A549 (cell line): ENCODE measurements around the gene MYORG. TPM values are rescaled to one million over a fixed set of nuclear protein-coding genes. Genes with fewer than 3 reads are reported as not detected.
"Not testable (repeated sequence)": the region's sequence is repeated elsewhere in the genome, so short reads cannot be mapped to it uniquely, and the experiment has no call there.

Source experiments
- ATAC-seq, 2 experiments: fragments of 200-7000 bp in 1 of 2; fragments of >200 bp in 1 of 2; cut with Nextera tagmentation in 1 of 2; cut with Tn5 transposase in 1 of 2; 3 replicates each; pipeline versions ENCODE4 v1.8.0 to v1.9.1; 2018 to 2020; ENCODE audit warnings: mild to moderate bottlenecking in 1 of 2, moderate library complexity in 1 of 2
- CTCF ChIA-PET: fragments of 300-600 bp; sonication (Branson Sonifier 250); formaldehyde crosslinking; extraction: SDS; loops from one replicate; lab custom pipeline; 2021; ENCODE audit warnings: antibody characterized with exemption, inconsistent platforms; lab: Yijun Ruan, JAX
- POLR2A ChIA-PET: fragments of 350-600 bp; formaldehyde crosslinking; extraction: SDS; loops from one replicate; lab custom pipeline; 2021; ENCODE audit warnings: antibody characterized with exemption, inconsistent platforms; lab: Yijun Ruan, JAX
- DNase-seq, 2 experiments: peaks; one replicate each; pipeline versions ENCODE4 v3.0.0 to v3.0.0-alpha.2; 2011 to 2016; ENCODE audit warnings: low read depth in 1 of 2, low spot score in 1 of 2
- FAIRE-seq: peaks from 2 replicates; lab custom pipeline; 2011; peaks lifted over from hg19 to GRCh38; lab: Jason Lieb, UNC
- H3K27ac ChIP-seq, 2 experiments: fragments of >200 bp; sonication (Bioruptor Twin); formaldehyde crosslinking; 3 replicates each; pipeline ENCODE4 v1.5.1; 2016 to 2017
- H3K4me1 ChIP-seq: fragments of >200 bp; sonication (Bioruptor Twin); formaldehyde crosslinking; 3 replicates; pipeline ENCODE4 v1.6.1; 2016
- H3K4me2 ChIP-seq: fragments of >200 bp; sonication (Bioruptor Twin); formaldehyde crosslinking; 3 replicates; pipeline ENCODE4 v1.6.1; 2016
- H3K4me3 ChIP-seq: fragments of >200 bp; sonication (Bioruptor Twin); formaldehyde crosslinking; 3 replicates; pipeline ENCODE4 v1.5.1; 2016
- H3K9me3 ChIP-seq: fragments of >200 bp; sonication (Bioruptor Twin); formaldehyde crosslinking; 3 replicates; pipeline ENCODE4 v1.6.1; 2016
- ATOH8 ChIP-seq: fragments of 250-450 bp; sonication (Bioruptor Pico); IDR thresholded peaks from 2 replicates; pipeline ENCODE4 v1.5.0; 2020; ENCODE audit warnings: low read depth, mild to moderate bottlenecking, moderate library complexity
- BCL3 ChIP-seq: fragments of >200 bp; sonication (Bioruptor Twin); formaldehyde crosslinking; IDR thresholded peaks from 3 replicates; pipeline ENCODE4 v1.6.1; 2016
- CEBPB ChIP-seq, 2 experiments: fragments of >200 bp in 1 of 2; sonication (Bioruptor Twin) in 1 of 2; formaldehyde crosslinking in 1 of 2; IDR thresholded peaks; 2 replicates each; pipeline ENCODE4 v1.6.1; 2012 to 2016
- CHD4 ChIP-seq: fragments of 200-600 bp; sonication (generic); IDR thresholded peaks from 2 replicates; pipeline ENCODE4 v1.6.1; 2016; ENCODE audit warnings: antibody characterized with exemption, mild to moderate bottlenecking, borderline replicate concordance
- EHF ChIP-seq: fragments of 250-450 bp; sonication (Bioruptor Pico); IDR thresholded peaks from 2 replicates; pipeline ENCODE4 v1.5.0; 2020; ENCODE audit warnings: mild to moderate bottlenecking
- EP300 ChIP-seq, 2 experiments: fragments of >200 bp; sonication (Bioruptor Twin); formaldehyde crosslinking; IDR thresholded peaks; 2 replicates in 1 of 2; 3 replicates in 1 of 2; pipeline ENCODE4 v1.6.1; 2016 to 2017
- FOSL2 ChIP-seq, 2 experiments: fragments of 450-650 bp in 1 of 2; fragments of >200 bp in 1 of 2; sonication (Bioruptor Twin) in 1 of 2; formaldehyde crosslinking; IDR thresholded peaks; 2 replicates each; pipeline versions ENCODE4 v1.5.0 to v1.6.1; 2016 to 2020; ENCODE audit warnings: mild to moderate bottlenecking in 1 of 2, moderate library complexity in 1 of 2
- GATA3 ChIP-seq: IDR thresholded peaks from 2 replicates; pipeline ENCODE4 v1.6.1; 2012; ENCODE audit warnings: borderline replicate concordance
- HES2 ChIP-seq: fragments of >200 bp; sonication (Bioruptor Twin); formaldehyde crosslinking; IDR thresholded peaks from 2 replicates; pipeline ENCODE4 v1.6.1; 2016
- HOXA7 ChIP-seq: fragments of 250-450 bp; sonication (Bioruptor Pico); IDR thresholded peaks from 2 replicates; pipeline ENCODE4 v1.5.0; 2020; ENCODE audit warnings: mild to moderate bottlenecking, moderate library complexity
- HOXB5 ChIP-seq: fragments of 250-450 bp; sonication (Bioruptor Pico); IDR thresholded peaks from 2 replicates; pipeline ENCODE4 v1.5.0; 2020; ENCODE audit warnings: mild to moderate bottlenecking, moderate library complexity
- JUN ChIP-seq, 2 experiments: fragments of >200 bp; sonication (Bioruptor Twin); formaldehyde crosslinking; IDR thresholded peaks; 2 replicates in 1 of 2; 3 replicates in 1 of 2; pipeline ENCODE4 v1.6.1; 2016 to 2017
- KDM5A ChIP-seq: fragments of 200-600 bp; sonication (generic); IDR thresholded peaks from 2 replicates; pipeline ENCODE4 v1.6.1; 2016; ENCODE audit warnings: antibody characterized with exemption, mild to moderate bottlenecking
- MYC ChIP-seq: IDR thresholded peaks from 2 replicates; pipeline ENCODE4 v1.6.1; 2012; ENCODE audit warnings: mild to moderate bottlenecking, inconsistent platforms, low read length, improper control_type of control experiment, borderline replicate concordance
- NPAS2 ChIP-seq: fragments of 250-450 bp; sonication (Bioruptor Pico); IDR thresholded peaks from 2 replicates; pipeline ENCODE4 v1.8.0; 2022; ENCODE audit warnings: mild to moderate bottlenecking, moderate library complexity, borderline replicate concordance
- PBX3 ChIP-seq: IDR thresholded peaks from 2 replicates; pipeline ENCODE4 v1.6.1; 2012
- PHF8 ChIP-seq: fragments of 200-600 bp; sonication (generic); IDR thresholded peaks from 2 replicates; pipeline ENCODE4 v1.6.1; 2016; ENCODE audit warnings: low read depth, mild to moderate bottlenecking, antibody characterized with exemption, moderate library complexity, borderline replicate concordance
- POLR2AphosphoS2 ChIP-seq: conservative IDR thresholded peaks from 2 replicates; pipeline ENCODE4 v1.6.1; 2012; ENCODE audit warnings: low read length, improper control_type of control experiment, inconsistent platforms
- RARB ChIP-seq: fragments of 250-450 bp; sonication (Bioruptor Pico); IDR thresholded peaks from 2 replicates; pipeline ENCODE4 v1.8.0; 2021; ENCODE audit warnings: mild to moderate bottlenecking, moderate library complexity
- RNF2 ChIP-seq: fragments of 200-600 bp; sonication (generic); IDR thresholded peaks from 2 replicates; pipeline ENCODE4 v1.6.1; 2016; ENCODE audit warnings: low read depth, mild to moderate bottlenecking, antibody characterized with exemption, moderate library complexity, borderline replicate concordance
- SMC3 ChIP-seq: fragments of >200 bp; sonication (Bioruptor Twin); formaldehyde crosslinking; IDR thresholded peaks from 3 replicates; pipeline ENCODE4 v1.6.1; 2018; ENCODE audit warnings: inconsistent platforms
- SREBF2 ChIP-seq: fragments of 450-650 bp; IDR thresholded peaks from 2 replicates; pipeline ENCODE4 v1.6.1; 2014; ENCODE audit warnings: mild to moderate bottlenecking, moderate library complexity
- TP53 ChIP-seq: fragments of 250-450 bp; sonication (Bioruptor Pico); IDR thresholded peaks from 2 replicates; pipeline ENCODE4 v1.5.0; 2021; ENCODE audit warnings: mild to moderate bottlenecking, moderate library complexity
- ZSCAN20 ChIP-seq: fragments of 250-450 bp; sonication (Bioruptor Pico); IDR thresholded peaks from 2 replicates; pipeline ENCODE4 v1.8.0; 2022; ENCODE audit warnings: mild to moderate bottlenecking, moderate library complexity
- WGBS: methylation state at CpG from one replicate; pipeline ENCODE4 v1.1.6; 2017; ENCODE audit errors: missing lambda C conversion rate; 5-methylcytosine and 5-hydroxymethylcytosine counted together
- polyA plus RNA-seq, 4 experiments: library from polyadenylated mRNA; depleted of rRNA in 3 of 4; stranded (reverse); fragments of >200 nt; fragmentation: RNase III in 1 of 4; extraction: RNeasy Plus Mini Kit Qiagen cat#74134 plus additional on column Dnase treatment in 1 of 4; gene quantifications; 2 replicates in 3 of 4; 3 replicates in 1 of 4; pipeline ENCODE4 v1.2.3, GENCODE V29; 2011 to 2017

Gene MYORG
- polyA plus RNA-seq, 2 of the 4 experiments (the other 2 are of a cell fraction): 2.2 to 4.1 TPM

GRCh38 chr9:34369636-34370035 lies 7.1 kb downstream of the MYORG start:
- DNase-seq (no peak), FAIRE-seq (no peak), ATAC-seq (no peak)
- Histone ChIP-seq H3K4me1 (peaks cover 2% of the 10 kb centered on the region; the same call in 2 of the 3 replicates), H3K27ac (no peak overlapping the region), H3K4me3 (no peak overlapping the region), H3K9me3 (0 out of 3 replicates have a peak, but pooled peaks cover 3% of the 10 kb centered on the region), H3K4me2 (no peak overlapping the region)
- TF ChIP-seq RNF2: no peak
- no peak for TF ChIP-seq GATA3
- TF ChIP-seq JUN (IDR thresholded peaks at IDR 0.05): no peak
- no peak for TF ChIP-seq CEBPB (IDR thresholded peaks at IDR 0.05)
- TF ChIP-seq HOXB5: no peak
- no peak for TF ChIP-seq ZSCAN20 (CRISPR knock-in tag)
- TF ChIP-seq RARB (CRISPR knock-in tag): no peak
- ChIA-PET CTCF (interaction anchor here (0.6 to 19.7 kb wide), 5 partner anchors 7 to 1167 kb away, joined by 3 to 417 read pairs (median 5); partner anchors contain the start of gene MYORG), POLR2A (no interaction called here)
- 76% methylated on average over 3 of the region's 4 CpGs for WGBS

- DNase-seq, FAIRE-seq, POLR2A ChIA-PET, H3K4me2 ChIP-seq, H3K4me3 ChIP-seq, ATAC-seq, H3K4me1 ChIP-seq, H3K27ac ChIP-seq, H3K9me3 ChIP-seq: not testable (repeated sequence)
- 81% methylated on average over 5 of the region's 5 CpGs for WGBS
- CTCF ChIA-PET: interaction anchor here (0.6 to 19.7 kb wide), 5 partner anchors 8 to 1166 kb away, joined by 3 to 417 read pairs (median 5); partner anchors contain the start of gene MYORG
Measured at GRCh38 chr9:34368796-34369195, 7.9 kb downstream of the MYORG start.

- H3K4me3 ChIP-seq, H3K9me3 ChIP-seq, POLR2A ChIA-PET, FAIRE-seq, DNase-seq, H3K4me2 ChIP-seq, H3K27ac ChIP-seq, H3K4me1 ChIP-seq, ATAC-seq: not testable (repeated sequence)
- CTCF ChIA-PET: interaction anchor here (1.4 to 19.7 kb wide), 4 partner anchors 9 to 223 kb away, joined by 3 to 417 read pairs (median 56); partner anchors contain the start of gene MYORG
- WGBS: 82% methylated on average over 3 of the region's 3 CpGs
Measured at GRCh38 chr9:34367751-34368410, 8.8 kb downstream of the MYORG start.

- POLR2A ChIA-PET: no interaction called here
- H3K4me2 ChIP-seq: no peak overlapping the region
- H3K4me1 ChIP-seq: no peaks in the 10 kb centered on the region
- CTCF ChIA-PET: interaction anchor here (2.0 to 19.7 kb wide), 3 partner anchors 10 to 38 kb away, joined by 7 to 417 read pairs (median 106); partner anchors contain the start of gene MYORG
- 0 out of 3 replicates have a peak, but pooled peaks cover 3% of the 10 kb centered on the region for H3K9me3 ChIP-seq
- FAIRE-seq (no peak), ATAC-seq (no peak), DNase-seq (no peak)
- TF ChIP-seq HOXA7 (no peak), ATOH8 (CRISPR knock-in tag) (no peak), JUN (IDR thresholded peaks at IDR 0.05) (no peak), SMC3 (no peak), FOSL2 (IDR thresholded peaks at IDR 0.05) (no peak), FOSL2 (CRISPR knock-in tag; IDR thresholded peaks at IDR 0.05) (no peak), BCL3 (no peak), EP300 (IDR thresholded peaks at IDR 0.05) (no peak), PBX3 (no peak), RNF2 (no peak), PHF8 (no peak), NPAS2 (CRISPR knock-in tag) (no peak), MYC (no peak), RARB (CRISPR knock-in tag) (no peak), HES2 (no peak), EHF (no peak), SREBF2 (no peak), POLR2AphosphoS2 (no peak), CHD4 (no peak), TP53 (CRISPR knock-in tag) (no peak), KDM5A (no peak)
- H3K4me3 ChIP-seq: no peak overlapping the region
- 37% methylated on average over 2 of the region's 2 CpGs for WGBS
- H3K27ac ChIP-seq: no peak overlapping the region
Measured at GRCh38 chr9:34366365-34366764, 10.3 kb downstream of the MYORG start.
